ENCODE data around the gene GRK7. TPM values are rescaled to one million over a fixed set of nuclear protein-coding genes. Genes with fewer than 3 reads are reported as not detected.

The GRK7 gene
- not detected for total RNA-seq

DNA sequence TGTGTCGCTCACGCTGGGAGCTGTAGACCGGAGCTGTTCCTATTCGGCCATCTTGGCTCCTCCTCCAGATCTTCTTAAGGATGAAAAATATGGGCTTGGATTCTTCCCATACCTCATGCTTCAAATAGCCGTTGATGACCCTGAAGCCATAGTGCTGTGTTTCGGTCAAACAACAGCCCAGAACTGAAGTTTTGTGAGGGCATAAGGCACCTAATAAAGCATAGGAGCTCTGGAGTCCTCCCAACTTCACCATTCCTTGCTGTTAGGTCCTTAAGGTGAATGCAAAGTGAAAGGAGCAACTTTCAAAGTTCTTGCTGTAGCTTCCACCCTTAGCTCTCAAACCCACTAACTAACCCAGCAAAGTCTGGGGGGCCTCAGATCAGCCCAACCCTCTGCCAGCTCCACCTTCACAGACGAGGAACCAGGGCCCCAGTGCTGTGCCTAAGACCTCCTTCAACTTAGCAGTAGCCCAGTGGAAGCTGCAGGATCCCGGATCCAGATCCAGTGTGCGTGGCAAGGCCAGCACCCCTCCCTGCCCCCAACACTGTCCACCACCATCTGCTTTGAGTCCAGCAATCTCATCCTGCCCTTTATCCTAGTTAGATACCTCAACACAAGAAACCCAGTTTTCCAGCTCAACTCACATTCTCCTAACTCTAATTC lies at the start of gene GRK7:
Gene GRK7 (plus strand): TSS at position 321 of the 663 bp plus-strand sequence. CDS start 14,877 bp downstream, outside the sequence.
- no peak for ATAC-seq
- intact Hi-C loops (cut with DNase I), result no loop called here

GRCh38 chr3:141714671-141715070 lies 48.5 kb upstream of the GRK7 start:
- intact Hi-C loops (cut with DNase I), result no loop called here
- ATAC-seq, result no peak
- DNase-seq (ENCODE audit: low spot score), result no peak

More for the DNA sequence above, at the start of gene GRK7:
- no peak for DNase-seq (ENCODE audit: low spot score)

DNA sequence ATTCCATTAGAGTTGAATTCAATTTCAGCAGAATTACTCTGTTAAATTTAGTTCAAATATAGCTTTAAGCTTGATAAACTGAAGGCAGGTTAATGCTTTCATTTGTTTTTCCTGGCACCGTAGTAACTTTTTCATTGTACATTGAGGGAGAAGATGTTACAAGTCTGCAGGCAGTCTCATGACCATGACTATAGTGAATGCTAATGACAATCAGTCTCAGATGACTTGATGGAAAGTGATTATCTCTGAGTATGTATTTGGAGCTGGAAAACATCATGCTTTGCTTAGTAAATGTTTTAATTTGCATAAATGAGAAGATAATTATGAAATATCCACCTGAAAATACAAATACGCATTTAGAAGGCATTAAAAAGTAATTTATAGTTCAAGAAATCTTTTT lies 41.1 kb upstream of the GRK7 start:
- intact Hi-C loops (cut with DNase I), result no loop called here
- DNase-seq (ENCODE audit: low spot score), result no peak
- ATAC-seq, result no peak

DNA sequence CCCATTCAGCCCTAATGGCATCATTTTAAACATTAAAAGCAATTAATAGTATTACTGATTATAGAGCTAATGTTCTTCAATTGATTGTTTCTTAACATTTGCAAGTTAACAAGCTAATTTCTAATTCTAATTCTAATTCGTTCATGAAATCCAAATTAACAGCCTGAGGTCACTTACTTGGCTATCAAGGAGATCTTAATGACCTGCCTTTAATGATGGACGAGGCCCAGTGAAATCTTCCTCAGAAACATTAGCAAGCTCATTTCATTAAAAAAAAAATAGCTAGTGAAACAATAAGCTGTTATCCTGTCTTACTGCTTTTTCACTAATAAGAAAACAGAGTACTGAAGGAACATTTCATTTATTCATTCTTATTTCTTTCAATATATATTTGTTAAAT lies 40.6 kb upstream of the GRK7 start:
- ATAC-seq (no peak), DNase-seq (ENCODE audit: low spot score) (no peak)
- intact Hi-C loops (cut with DNase I), result no loop called here

DNA sequence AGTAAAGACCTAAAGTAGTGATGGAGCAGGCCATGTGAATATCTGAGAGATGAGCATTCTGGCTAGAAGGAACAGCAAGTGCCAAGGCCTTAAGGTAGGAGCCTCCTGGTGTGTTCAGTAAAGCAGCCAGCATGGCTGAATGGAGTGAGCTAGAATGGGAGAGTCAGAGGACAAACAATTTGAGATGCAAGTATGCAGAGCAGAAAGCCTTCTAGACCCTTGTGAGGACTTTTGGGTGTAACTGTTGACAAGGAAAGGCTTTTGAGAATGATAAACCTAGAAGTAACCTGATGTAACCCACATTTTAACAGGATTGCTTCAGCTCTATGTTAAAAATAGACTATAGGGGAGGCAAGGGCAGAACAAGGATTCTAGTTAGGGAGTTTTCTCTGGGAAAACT lies 40.0 kb upstream of the GRK7 start:
- DNase-seq (ENCODE audit: low spot score) (no peak), ATAC-seq (no peak)
- intact Hi-C loops (cut with DNase I), result no loop called here

DNA sequence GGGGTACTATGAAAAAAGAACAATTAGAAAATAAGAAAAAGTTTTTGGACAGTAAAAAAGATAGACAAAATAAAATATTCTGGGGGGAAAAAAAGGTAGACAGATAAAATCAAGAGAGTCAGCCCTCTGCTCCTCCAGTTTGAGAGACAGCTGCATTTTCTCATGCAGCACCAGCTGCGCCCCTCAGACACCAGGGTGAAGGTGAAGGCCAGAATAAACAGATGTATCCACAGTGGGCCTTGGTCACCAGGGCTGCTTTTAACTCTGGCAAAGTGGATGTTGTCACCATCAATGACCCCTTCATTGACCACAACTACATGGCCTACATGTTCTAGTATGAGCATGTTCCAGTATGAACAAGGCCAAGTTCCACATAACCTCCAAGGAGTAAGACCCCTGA lies 39.0 kb upstream of the GRK7 start:
- no peak for ATAC-seq
- no peak for DNase-seq (ENCODE audit: low spot score)
- intact Hi-C loops (cut with DNase I), result no loop called here

DNA sequence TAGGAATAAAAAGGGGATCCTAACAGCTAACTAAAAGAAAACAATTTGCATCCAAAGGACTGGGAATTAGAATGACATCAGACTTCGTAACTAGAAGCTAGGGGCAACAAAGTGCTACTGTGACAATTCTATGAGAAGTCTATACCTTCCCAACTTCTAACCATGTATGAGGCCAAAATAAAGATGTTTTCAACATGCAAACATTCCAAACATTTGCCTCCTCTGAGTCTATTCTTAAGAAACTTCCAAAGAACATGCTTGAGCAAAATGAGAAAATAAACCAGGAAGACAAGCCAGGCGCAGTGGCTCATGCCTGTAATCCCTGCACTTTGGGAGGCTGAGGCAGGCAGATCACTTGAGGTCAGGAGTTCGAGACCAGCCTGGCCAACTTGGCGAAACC lies 38.2 kb upstream of the GRK7 start:
- ATAC-seq, result no peak
- no peak for DNase-seq (ENCODE audit: low spot score)

DNA sequence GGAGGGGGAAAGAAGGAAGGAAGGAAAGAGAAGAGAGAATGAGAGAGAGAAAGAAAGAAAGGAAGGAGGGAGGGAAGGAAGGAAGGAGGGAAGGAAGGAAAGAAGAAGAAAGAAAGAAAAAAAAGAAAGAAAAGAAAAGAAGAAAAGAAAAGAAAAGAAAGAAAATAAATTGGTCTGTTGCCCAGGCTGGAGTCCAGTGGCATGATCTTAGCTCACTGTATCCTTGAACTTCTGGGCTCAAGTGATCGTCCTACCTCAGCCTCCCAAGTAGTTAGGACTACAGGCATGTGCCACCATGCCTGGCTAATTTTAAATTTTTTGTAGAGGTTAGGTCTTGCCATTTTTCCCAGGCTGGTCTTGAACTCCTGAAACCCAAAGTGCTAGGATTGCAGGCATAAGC lies 36.7 kb upstream of the GRK7 start:
- ATAC-seq (no peak), DNase-seq (ENCODE audit: low spot score) (no peak)
- intact Hi-C loops (cut with DNase I), result no loop called here

More for the DNA sequence above, 38.2 kb upstream of the GRK7 start:
- intact Hi-C loops (cut with DNase I), result no loop called here

- intact Hi-C loops (cut with DNase I), result no loop called here
- ATAC-seq (no peak), DNase-seq (ENCODE audit: low spot score) (no peak)
Measured at GRCh38 chr3:141728355-141728892, 34.8 kb upstream of the GRK7 start.

DNA sequence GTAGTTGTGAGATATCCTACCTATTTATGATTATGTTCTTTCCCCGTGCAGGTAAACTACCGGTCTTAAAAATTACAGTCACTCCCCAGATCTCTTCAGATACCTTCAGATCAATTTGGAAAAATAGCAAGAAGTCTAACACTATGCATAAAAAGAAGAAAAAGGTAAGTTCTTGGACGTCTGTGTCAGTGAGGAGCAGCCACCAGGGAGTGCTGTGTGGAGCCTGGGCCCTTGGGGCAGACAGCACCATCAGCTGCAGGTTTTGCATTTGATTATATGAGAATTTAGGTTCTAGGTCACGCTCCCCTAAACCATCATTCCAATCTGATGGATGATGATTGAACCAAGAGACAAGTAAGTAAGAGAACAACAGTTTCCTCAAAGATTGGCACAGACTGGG lies 34.0 kb upstream of the GRK7 start:
- DNase-seq (ENCODE audit: low spot score) (no peak), ATAC-seq (no peak)
- intact Hi-C loops (cut with DNase I), result no loop called here

DNA sequence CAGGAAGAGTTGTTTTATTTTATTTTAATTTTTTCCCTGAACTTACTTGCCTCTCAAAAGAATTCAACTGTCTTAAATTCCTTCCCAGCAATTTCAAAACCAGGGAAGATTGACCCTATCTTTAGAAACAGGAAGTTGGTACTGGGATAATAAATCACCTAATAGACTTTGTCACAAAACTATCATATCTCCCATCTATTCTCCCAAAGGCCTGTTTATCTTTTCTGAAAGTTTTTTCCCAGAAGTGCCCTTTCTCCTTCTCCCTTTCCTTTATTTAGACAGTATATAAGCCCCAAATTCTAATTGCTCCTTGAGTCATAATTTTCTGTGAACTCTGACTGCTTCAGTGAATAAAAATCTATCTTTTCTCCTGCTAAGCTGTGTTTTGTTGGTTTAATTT lies 28.0 kb upstream of the GRK7 start:
- intact Hi-C loops (cut with DNase I), result loop anchor here (5.0 to 10.0 kb wide), 2 partner anchors 140 to 1812 kb away; partner anchors contain the start of gene ATP1B3
- ATAC-seq, result no peak
- DNase-seq (ENCODE audit: low spot score), result no peak

DNA sequence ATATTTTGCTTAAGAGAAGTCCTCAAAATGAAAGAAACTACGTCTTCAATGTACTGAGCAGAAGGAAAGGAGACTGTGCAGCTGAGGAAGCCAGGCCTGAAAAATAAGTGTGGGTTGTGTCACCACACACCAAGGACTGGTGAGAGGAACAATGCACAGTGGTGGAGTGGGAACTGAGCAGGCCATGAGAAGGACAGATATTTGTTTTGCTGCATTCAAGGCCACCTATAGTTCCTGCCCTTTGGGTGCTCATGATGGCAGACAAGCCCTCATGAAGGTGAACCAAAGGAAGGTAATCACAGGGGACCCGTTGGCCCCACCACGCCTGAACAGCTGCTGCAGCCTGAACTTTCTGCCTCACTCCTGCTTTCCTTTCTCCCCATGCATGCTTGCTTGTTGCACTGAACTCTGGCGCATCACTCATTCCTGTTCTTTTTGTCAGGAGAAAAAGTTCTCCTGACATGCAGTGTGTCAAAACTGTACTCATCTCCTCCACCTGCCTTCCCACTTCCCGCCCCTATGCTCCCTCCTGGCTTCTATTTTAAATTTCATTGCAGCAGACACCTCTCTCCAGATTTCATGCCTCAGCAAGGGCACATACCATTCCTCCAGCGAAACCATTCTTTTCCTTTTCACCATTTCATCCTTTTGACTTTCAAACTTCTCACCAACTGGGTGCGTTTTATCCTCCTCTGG lies 27.3 kb upstream of the GRK7 start:
- intact Hi-C loops (cut with DNase I), result loop anchor here (5.0 to 10.0 kb wide), 2 partner anchors 139 to 1811 kb away; partner anchors contain the start of gene ATP1B3
- ATAC-seq (no peak), DNase-seq (ENCODE audit: low spot score) (no peak)

DNA sequence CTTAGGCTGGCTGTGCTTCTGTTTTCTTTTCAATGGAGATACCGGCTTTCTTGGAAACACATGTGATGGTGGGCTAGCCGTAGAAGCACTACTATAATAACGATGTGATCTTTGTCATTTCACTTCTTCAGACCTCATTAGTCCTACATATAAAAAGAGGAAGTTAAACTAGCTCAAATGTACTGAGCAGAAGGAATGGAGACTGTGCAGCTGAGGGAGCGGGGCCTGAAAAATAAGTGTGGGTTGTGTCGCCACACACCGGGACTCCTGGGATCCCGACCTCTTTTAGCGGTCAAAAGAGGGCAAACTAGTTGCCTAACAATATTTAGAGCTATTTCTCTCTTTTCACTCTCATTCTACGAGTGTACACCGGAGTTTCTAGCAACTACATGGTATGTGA lies 26.1 kb upstream of the GRK7 start:
- intact Hi-C loops (cut with DNase I), result loop anchor here (5.0 to 10.0 kb wide), 2 partner anchors 138 to 1810 kb away; partner anchors contain the start of gene ATP1B3
- no peak for ATAC-seq
- no peak for DNase-seq (ENCODE audit: low spot score)

GRCh38 chr3:141737678-141738021 lies 25.6 kb upstream of the GRK7 start:
- DNase-seq (ENCODE audit: low spot score) (no peak), ATAC-seq (no peak)
- intact Hi-C loops (cut with DNase I), result loop anchor here (5.0 to 10.0 kb wide), 2 partner anchors 137 to 1810 kb away; partner anchors contain the start of gene ATP1B3

- DNase-seq (ENCODE audit: low spot score), result peak; percentile 97
- intact Hi-C loops (cut with DNase I), result loop anchor here (5.0 to 10.0 kb wide), 2 partner anchors 137 to 1809 kb away; partner anchors contain the start of gene ATP1B3
- peak; percentile 99 for ATAC-seq
Measured at GRCh38 chr3:141738022-141738890, 25.0 kb upstream of the GRK7 start, which contains the start of gene RNF7. RNF7 (plus strand) TSS chr3:141738298; CDS start chr3:141738342, 44 bp downstream.

- DNase-seq (ENCODE audit: low spot score), result no peak
- intact Hi-C loops (cut with DNase I), result loop anchor here (5.0 to 10.0 kb wide), 2 partner anchors 136 to 1808 kb away; partner anchors contain the start of gene ATP1B3
- no peak for ATAC-seq
Measured at GRCh38 chr3:141738891-141739363, 24.3 kb upstream of the GRK7 start.

GRCh38 chr3:141739731-141740130 lies 23.5 kb upstream of the GRK7 start:
- intact Hi-C loops (cut with DNase I), result loop anchor here (5.0 to 10.0 kb wide), 2 partner anchors 135 to 1808 kb away; partner anchors contain the start of gene ATP1B3
- no peak for ATAC-seq

GRCh38 chr3:141740349-141740748 lies 22.9 kb upstream of the GRK7 start:
- DNase-seq (ENCODE audit: low spot score) (no peak), ATAC-seq (no peak)
- intact Hi-C loops (cut with DNase I), result no loop called here

More at GRCh38 chr3:141739731-141740130, 23.5 kb upstream of the GRK7 start:
- no peak for DNase-seq (ENCODE audit: low spot score)

DNA sequence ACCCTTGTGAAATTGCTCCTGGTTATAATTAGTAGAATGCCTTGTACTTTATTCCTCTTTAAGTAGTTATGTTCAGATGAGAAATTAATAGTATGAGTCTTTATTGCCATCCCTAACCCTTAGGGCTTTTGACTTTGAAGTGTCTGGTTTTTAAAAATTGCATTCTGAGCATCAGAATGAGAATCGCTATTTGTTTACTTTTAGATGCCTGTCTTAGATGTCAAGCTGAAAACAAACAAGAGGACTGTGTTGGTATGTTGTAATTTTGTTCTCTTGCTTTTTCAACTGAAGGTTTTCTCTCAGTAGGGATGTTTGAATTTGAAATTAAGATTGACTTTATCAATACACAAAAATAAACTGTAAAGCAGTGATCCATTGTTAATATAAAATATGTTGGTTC lies 19.9 kb upstream of the GRK7 start:
- intact Hi-C loops (cut with DNase I), result no loop called here
- no peak for ATAC-seq
- DNase-seq (ENCODE audit: low spot score), result no peak

All from sciatic nerve (tissue), 2 donors.